A549 treated with CpdA at 1 μM for 4 hours (cell line): ENCODE measurements around the gene CYP2A13. TPM values are rescaled to one million over a fixed set of nuclear protein-coding genes. Genes with fewer than 3 reads are reported as not detected.

Source experiments
- total RNA-seq: library from RNA; stranded (reverse); fragments of 200-300 nt; extraction: Qiagen RNA extraction; gene quantifications from 5 replicates; pipeline ENCODE4 v1.2.3, GENCODE V29; 2022; ENCODE audit warnings: low read depth

The CYP2A13 gene
- total RNA-seq = not detected in 5 replicates

GRCh38 chr19:41088151-41088550 is at the start of gene CYP2A13:
Gene CYP2A13 (plus strand): TSS chr19:41088451. CDS start chr19:41088472, 21 bp downstream.

GRCh38 chr19:41114132-41114531 is 25.9 kb downstream of the CYP2A13 start, which contains the start of gene CYP2F1:
Gene CYP2F1 (plus strand): TSS chr19:41114432. CDS start chr19:41116189, 1,757 bp downstream.

Other genes starting within 250 kb of the CYP2A13 start
- gene CYP2A6, start 238.0 kb upstream of the CYP2A13 start, total RNA-seq = 0.07 TPM in 1 of 5 replicates, not detected in the others
- not detected in 5 replicates for gene CYP2A7, start 206.2 kb upstream of the CYP2A13 start, total RNA-seq
- gene CYP2B6, start 97.2 kb upstream of the CYP2A13 start, total RNA-seq = 0.07 to 0.08 TPM in 2 of 5 replicates, not detected in the others
- gene CYP2F1, start 26.0 kb downstream of the CYP2A13 start, total RNA-seq = not detected in 5 replicates
- 24.4 to 29.1 TPM (median 28.3 TPM) in 5 replicates for gene CYP2S1, start 104.8 kb downstream of the CYP2A13 start, total RNA-seq
- 136 to 158 TPM (median 140 TPM) in 5 replicates for gene AXL, start 130.8 kb downstream of the CYP2A13 start, total RNA-seq
- gene HNRNPUL1, start 175.9 kb downstream of the CYP2A13 start, total RNA-seq = 301 to 328 TPM (median 323 TPM) in 5 replicates
- 32.7 to 47.7 TPM (median 42.9 TPM) in 5 replicates for gene CCDC97, start 221.7 kb downstream of the CYP2A13 start, total RNA-seq